ENCODE measurements around the gene SLC40A1.

- TF ChIP-seq ZNF33A (CRISPR knock-in tag; IDR thresholded peaks at IDR 0.05; ENCODE audit: borderline replicate concordance) (no peak), ZNF792 (CRISPR knock-in tag; IDR thresholded peaks at IDR 0.05) (no peak), SNRNP70 (IDR thresholded peaks at IDR 0.05; ENCODE audit: low read depth, low read length) (no peak), ZBTB1 (CRISPR knock-in tag; IDR thresholded peaks at IDR 0.05; ENCODE audit: borderline replicate concordance) (no peak), ZNF274 (CRISPR knock-in tag; IDR thresholded peaks at IDR 0.05) (no peak)
Observed at GRCh38 chr2:189545418-189545817, 35.2 kb downstream of the SLC40A1 start.
